ENCODE results near the gene ATP10B.
"Not testable (repeated sequence)": the region's sequence is repeated elsewhere in the genome, so short reads cannot be mapped to it uniquely, and the experiment has no call there.

ATP10B gene

DNA sequence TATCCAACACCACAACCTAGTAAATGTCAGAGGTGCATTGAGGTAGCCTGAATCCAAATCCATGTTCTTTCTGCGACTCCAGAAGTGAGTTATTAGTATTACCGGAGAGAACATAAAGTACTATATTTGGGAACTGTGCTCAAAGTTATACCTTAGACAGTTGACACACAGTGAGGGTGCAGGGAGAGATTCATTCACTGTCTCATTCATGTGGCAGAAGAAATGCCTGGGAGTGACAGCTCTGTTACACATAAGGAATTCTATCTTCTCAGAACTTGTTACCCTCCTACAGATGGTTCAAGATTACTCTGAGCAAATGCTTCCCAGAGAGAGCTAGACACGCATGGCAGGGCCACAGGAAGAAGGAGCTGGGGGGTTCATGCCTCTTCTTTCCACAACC lies 103.0 kb downstream of the ATP10B start:
- DNase-seq: no peak

DNA sequence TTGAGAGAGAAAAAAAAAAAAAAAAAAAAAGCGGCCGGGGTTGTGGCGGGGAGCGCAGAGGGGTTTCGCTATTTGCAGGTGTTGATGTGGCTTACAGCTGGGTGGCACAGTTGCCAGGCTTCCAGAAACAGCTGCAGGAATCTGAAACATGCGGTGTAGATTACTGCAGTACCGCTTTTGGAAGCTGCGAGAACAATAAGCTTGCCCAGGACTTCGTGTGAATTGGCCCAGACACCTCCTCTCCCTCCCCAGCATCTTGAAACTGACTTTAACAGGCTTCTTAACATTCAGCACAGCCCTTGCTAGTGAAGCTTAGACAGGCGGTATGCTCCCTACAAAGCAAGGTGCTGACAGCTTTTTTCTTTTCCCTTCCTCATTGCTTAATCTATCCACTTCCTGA lies 104.0 kb downstream of the ATP10B start:
- no peak for DNase-seq

DNA sequence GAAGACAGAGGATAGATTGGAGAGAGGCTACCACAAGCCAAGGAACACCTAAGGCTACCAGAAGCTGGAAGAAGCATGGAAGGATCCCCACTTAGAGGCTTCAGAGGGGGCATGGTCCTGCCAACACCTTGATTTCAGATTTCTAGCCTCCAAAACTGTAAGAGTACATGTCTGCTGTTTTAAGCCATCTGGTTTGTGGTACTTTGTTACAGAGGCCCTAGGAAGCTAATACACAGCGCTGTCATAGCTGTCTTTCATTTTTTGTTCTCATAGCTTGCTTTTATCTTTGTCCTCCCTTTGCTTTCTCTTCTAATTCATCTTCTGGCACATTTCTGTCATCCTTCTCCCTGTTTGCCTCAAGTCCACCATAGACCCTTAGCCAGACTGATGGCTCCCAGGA lies 104.5 kb downstream of the ATP10B start:
- no peak for DNase-seq

DNA sequence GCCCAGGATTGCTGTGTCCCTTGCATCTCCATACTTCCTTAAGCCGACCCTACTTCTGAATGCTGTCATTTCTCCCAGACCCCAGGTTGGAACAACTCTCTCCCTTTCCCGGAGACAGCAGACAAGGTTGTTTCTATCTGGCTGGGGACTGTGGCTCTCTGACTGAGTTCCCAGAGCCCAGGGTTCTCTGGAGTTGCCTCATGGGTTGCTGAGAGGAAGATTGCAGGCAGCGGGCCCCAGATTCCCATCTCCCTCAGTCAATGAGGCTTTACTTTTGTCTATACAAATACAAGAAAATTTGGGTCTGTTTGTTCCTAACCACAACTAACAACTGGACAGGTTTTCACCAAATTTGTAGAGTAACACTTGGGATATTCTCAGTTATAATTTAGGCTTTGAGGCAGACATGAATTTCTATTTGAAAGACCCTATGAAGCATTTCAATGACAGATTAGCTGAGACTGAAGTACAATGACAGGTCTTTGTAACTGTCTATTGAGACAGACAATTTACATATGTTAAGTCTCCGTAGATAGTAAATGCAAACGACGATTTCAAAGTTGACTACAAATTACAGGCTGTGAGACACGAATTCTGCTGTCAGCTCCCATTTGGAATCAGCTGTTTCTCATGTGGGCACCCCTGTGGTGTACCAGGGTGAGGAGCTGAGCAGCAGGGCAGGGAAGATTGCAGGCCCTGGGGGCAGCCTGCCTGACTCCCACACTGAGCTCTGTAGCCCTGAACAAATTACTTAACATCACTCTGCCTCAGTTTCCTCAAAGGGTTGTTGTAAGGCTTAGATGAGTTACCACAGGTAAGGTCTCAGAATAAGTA lies 107.5 kb downstream of the ATP10B start:
- DNase-seq: no peak

DNA sequence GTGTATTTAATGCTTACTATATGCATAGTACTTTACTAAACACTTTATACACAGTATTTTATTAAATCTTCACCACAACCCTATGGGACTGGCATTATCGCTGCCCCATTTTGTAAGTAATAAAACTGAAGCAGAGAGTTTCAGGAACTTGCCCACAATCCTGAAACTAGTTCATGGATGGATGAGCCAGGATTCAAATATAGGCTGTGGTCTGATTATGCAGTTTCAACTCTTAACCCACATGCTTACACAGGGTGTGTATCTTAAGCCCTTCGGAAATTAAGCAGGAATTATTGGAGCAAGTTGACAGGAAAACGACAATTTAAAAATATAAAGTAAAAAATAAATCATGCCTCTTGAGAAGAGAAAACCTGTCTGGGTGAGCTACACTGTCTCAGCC lies 109.0 kb downstream of the ATP10B start:
- no peak for DNase-seq

DNA sequence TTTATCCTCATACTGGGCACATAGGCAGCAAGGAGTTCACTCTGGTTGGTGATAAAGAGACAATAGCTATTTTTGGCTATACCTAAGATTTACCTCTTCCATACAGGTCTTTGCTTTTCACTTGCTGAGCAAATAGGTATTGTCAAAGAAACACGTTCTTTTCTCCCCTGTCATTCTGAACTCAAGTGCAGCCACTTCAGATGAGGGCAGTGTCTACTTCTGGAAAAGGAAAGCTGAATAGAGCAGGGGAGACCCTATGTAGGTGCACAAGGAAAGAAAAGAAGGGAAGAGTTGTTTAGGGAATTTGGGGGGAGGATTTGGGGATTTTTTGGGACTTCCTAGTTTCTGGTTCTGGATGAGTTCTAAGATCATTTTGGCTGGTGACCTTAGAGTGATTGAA lies 109.6 kb downstream of the ATP10B start:
- no peak for DNase-seq

DNA sequence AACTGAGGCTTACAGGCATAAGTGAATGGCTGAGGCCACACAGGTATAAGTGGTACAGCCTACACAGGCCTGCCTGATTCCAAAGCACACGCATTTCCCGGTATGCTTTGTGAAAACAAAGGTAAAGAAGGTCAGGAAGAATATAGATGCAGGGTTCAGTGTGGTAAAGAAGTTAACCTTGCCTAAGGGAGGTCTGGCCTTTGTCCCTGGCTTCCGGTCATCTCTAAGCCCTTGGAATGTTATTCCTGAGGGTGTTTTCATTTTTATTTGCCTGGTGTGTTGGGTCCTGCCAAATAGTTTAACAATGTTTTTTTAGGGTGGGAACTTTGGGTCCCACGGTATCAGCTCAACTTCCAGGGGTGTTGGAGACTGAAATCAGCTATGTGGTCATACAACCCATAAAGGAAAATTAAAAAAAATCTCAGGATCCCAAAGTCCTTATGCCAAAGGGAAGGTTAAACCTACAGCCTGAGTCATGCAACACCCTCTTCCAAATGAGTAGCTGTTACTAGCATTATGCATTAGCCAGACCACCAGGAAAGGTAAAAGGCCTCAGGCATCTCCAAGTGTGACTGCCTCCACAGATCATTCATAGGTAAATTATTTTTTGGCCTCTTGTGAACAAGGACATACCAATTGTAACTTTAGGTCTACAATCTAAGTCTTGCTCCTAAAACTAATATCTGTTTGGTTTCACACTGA lies 124.6 kb downstream of the ATP10B start:
- DNase-seq: no peak

DNA sequence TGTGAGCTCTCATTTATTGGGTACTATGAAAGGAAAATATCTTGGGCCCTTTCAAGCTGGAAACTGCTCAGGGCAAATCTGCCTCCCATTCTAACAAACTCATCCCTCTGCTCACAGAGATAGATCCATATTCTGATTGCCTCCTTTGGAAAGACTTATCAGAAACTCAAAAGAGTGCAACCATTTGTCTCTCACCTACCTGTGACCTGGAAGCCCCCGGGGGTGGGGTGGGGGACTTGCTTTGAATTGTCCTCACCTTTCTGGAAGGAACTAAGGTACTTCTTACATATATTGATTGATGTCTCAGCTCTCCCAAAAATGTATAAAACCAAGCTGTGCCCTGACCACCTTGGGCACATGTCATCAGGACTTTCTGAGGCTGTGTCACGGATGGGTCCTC lies 125.3 kb downstream of the ATP10B start:
- DNase-seq: no peak

DNA sequence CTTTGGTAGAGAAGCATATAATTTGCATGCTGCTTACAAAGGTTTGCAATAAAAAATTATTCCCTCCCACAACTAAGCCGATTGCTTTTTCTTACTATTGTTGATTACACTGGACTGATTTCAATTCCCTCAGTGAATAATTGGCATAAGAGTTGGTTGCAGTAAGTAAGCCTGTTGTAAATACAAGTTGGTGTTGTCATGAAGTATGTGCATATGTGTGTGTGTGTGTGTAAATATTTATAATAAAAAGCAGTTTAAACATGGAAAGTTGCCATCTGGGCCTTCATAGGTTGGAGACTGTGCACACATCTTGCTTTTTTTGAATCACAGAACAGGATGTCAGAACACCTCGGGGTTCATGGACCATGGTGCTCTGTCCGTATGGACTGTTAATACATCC lies 131.2 kb downstream of the ATP10B start:
- DNase-seq: no peak

DNA sequence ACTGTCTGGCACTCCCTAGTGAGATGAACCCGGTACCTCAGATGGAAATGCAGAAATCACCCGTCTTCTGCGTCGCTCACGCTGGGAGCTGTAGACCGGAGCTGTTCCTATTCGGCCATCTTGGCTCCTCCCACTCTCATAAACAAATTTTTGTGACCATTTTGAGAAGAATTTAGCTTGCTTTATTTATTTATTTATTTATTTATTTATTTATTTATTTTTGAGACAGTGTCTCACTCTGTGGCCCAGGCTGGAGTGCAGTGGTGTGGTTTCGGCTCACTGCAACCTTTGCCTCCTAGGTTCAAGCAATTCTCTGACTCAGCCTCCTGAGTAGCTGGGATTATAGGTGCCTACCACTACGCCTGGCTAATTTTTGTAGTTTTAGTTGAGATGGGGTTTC lies 136.5 kb downstream of the ATP10B start:
- not testable (repeated sequence) for DNase-seq

DNA sequence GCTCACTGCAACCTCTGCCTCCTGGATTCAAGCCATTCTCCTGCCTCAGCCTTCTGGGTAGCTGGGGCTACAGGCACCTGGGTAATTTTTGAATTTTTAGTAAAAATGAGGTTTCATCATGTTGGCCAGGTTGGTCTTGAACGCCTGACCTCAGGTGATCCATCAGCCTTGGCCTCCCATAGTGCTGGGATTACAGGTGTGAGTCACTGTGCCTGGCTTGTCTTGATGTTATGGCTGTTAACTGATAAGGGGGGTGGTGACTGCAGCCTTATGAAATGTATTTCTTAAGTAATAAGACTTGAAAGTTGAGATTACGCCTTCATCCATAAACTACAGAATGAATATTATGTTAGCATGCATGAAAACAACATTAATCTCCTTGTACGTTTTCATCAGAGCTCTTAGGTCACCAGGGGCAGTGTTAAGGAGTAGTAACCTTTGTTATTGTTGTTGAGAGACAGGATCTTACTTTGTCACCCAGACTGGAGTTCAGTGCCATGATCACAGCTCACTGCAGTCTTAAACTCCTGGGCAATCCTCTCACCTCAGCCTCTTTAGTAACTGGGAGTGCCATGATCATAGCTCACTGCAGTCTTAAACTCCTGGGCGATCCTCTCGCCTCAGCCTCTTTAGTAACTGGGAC lies 148.3 kb downstream of the ATP10B start:
- no peak for DNase-seq

DNA sequence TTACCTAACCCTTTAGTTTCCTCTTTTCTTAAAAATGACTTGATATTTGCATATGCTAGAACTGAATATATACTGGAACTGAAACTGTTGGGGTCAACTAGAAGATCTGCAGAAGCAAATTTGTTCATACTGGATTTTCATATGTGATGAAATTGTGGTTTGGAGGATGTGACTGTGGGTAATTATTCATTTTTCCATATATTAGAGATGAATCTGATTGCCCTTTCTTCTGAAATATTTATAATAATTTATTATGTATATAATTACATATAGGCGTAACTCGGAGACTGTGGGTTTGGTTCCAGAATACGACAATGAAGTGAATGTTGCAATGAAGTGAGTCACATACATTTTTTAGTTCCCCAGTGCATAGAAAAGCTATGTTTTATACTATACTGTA lies 149.1 kb downstream of the ATP10B start:
- no peak for DNase-seq

DNA sequence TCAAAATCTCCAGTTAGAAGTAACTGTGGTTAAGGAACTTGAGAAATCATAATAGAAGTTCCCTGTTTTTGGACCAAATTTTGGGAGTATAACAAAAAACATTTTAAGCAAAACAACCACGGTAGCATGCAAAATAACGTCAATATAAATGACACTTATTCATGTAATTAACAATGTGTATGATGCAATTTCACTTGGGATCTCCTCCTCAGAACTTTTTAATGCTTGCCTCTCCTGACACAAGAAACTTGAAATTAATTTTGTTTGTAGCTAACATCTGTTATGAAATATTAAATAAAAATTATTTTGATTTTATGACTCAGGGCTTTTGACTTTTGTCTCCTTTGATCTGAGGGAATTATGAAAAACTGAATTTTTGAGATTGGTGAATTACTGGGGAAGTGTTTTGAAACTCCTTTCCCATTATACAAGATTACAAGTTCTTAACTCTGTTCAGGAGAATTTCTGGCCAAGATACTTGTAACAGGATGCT lies 149.7 kb downstream of the ATP10B start:
- DNase-seq: no peak

DNA sequence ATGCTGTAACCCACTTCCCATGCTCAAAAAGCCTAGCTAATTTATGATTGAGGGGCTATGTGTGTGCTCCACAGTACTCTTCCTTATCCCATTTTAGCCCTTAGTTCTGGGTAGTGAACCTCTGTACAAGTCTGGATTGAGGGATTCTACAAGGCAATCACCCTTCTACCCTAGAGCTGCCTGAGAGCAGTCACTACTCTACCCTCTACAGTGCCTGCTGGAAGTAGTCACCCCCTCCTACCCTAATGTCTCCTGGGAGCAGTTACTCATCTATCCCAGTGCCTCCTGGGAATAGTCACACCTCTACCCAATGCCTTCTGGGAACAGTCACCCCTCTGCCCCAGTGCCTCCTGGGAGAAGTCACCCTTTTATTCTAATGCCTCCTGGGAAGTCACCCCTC lies 150.6 kb downstream of the ATP10B start:
- DNase-seq: no peak

DNA sequence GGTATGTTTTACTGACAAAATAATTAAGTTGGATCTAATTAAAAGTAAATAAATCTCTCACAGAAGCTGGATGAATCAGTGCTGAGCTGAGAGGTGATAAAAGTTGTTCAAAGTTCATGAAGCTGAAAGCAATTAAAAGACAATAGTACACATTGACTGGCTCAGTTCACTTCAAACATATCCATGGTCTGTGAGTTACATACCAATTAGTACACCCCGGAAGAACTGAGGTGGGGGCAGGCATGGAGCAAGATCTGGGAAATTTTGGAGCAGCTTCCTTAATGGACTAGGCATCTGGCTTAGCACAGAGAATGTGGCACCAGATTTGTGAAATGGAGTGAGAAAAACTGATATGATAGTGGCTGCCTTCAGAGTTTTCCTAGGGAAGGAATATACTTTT lies 152.7 kb downstream of the ATP10B start:
- DNase-seq: no peak

DNA sequence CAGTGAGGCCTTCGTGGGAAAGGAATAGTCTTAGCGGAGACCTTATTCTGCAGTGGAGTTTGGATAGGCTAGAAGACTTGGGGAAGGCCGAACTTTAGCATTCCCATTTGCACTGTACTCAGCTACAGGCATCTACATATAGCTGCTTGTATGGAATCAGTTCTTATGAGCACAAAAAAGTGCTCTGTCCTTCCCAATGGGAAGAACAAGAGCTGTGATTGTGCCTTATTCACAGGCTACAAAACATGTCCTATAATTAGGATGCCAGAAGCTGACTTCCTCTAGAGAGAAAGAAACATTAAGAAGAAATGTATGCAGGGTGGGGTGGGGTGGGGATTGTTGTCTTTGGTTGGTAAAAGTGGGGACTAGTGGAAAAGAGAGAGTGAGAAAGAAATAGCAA lies 154.7 kb downstream of the ATP10B start:
- no peak for DNase-seq

DNA sequence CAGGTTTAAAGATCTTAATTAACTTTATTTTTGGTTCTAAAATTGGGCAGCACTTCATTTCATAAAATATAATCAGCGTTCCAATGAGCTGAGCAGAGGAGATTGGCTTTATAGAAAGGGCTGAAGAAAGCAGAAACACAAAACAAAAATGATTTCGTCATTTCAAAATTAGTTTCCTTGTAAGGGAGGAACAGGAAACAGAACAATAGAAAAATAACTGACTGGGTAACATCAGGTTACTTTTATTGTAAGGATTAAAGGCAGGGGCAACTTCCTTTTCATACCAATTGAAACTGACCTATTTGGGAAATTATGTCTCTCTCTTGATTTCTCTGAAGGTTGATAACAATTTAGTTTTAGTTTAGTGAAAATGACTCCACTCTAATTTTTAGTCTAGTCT lies 157.1 kb downstream of the ATP10B start:
- DNase-seq: no peak

DNA sequence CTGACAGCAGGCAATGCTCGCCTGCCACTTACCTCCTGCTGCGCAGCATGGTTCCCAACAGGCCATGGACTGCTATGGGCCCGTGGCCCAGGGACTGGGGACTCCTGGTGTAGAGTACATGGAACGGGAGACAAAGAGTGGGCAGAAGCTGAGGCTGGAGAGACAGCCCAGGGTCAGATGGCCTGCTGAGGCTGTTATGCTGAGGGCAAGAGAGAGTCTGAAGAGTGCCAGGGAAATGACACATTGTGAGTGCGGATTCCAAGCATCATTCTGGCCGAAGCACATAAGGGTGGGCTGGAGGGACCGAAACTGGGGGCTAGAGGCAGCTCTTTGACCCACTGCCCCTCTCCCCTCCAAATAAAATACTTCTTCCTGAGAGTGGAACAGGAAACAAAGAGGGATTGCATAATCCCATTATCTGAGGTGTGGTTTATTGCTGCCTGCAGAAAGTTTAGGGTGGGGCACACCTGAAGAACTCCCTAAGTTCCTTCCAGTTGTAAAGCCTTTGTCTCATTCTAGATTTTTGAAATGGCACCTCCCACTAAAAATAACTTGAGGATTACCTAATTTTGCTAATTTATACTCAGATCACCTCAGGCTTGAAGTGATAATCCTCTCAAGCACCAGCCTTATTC lies 158.1 kb downstream of the ATP10B start:
- DNase-seq: no peak

DNA sequence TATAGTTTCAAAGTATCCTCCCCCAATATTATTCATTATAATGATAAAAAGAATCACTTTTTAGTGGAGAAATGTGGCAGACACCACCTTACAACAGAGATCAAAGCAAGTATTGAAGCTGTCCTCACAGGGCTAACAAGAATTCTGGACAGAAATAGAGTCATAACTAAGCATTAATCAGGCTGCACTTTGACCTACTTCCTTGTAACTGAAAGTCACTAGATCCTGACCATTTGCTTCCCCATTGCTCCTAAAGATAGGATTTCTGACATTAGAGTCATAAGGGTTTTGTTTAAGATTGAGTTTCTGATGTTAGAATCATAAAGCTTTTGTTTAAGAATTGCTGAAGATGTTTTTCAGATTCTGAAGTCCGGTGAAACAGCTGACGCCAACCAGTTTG lies 159.7 kb downstream of the ATP10B start:
- DNase-seq: no peak

DNA sequence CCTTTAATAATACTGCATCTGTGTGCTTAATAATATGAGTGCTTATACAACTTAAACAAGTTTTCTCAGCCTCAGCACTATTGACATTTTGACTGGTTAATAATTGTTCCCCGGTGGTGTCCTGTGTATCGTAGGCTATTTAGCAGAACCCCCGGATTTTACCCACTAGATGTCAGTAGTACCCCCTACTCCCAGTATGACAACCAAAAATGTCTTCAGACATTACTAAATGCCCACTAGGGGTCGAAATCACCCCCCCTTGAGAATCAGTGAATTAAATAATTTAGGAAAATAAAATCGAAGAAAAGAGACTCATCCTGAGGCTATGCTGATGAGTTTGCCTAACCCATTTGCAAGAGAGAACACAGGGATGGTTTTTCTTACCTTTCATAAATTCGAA lies 166.3 kb downstream of the ATP10B start:
- no peak for DNase-seq

DNA sequence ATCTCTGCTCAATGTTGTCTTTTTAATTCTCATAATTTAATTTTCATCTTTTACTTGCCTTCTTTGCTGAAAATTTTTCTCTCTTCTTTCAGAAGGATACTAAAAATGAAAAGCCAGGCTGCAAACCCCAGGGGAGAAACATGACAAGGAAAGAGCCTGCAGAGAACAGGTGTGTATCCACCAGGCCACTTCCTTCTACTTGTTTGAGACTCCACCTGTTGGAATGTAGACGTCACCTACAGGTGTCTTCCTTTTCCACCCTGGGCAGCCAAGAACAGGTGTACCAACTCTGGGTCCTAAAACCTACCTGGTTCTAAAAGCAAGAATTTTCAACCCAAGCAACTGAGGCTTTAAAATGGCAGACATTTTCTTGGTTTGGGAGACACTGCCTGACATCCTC lies 166.8 kb downstream of the ATP10B start:
- DNase-seq: no peak

DNA sequence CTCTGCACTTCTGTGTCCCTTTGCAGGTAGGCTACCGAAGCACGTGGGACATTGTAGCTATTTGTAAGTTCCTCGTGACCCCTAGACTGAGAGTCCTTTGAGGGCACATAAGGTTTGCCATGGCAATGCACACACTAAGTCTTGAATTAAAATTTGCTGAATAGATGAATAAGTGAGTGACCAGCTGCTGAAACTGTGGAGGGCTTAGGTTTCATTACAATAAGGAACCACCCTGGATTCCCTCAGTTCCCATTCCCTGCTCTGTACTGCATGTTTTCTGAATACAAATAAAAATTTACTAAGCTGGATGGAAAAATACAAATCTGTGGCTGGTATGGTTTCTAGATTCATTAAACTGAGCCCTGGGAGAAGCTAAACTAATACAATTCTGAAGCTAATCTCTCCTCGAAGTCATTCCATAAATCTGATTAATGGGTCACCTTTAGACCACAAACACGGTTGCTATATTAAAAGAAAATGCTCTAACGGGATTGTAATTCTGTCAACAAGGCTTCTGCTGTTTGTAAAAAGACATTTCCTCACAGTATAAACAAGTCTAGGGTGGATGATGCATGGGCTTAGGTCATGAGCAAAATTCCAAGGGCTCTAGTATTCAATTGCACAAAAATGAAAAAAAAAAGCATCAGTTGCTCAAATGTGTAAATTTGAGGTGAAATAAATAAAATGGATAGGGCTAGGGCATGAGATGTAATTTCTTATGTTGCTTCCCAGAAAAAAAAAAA lies 172.3 kb downstream of the ATP10B start:
- DNase-seq: no peak

DNA sequence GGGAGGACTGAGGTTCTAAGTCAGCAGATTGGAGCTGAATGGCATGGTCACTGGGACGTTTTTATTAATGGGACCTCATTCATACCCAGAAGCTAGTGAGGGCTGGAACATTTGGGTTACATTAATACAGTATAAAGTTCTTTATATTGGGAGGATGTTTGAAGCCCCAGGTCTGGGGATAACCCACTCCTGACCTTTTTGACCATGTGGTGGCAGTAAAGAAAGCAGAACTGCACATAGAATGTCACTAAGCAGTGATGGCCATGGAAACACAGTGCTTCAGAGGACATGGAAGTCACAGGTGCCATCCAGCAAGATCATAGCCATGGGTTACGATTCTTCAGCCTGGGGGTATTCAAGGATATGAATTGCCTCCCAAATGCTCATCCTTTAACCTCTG lies 176.0 kb downstream of the ATP10B start:
- no peak for DNase-seq
